ENCODE results near the gene NR6A1. TPM values are rescaled to one million over a fixed set of nuclear protein-coding genes. Genes with fewer than 3 reads are reported as not detected.

Gene NR6A1
- total and polyA plus RNA-seq, 9 donors, result 0.29 to 1.7 (median 1.00) TPM

DNA sequence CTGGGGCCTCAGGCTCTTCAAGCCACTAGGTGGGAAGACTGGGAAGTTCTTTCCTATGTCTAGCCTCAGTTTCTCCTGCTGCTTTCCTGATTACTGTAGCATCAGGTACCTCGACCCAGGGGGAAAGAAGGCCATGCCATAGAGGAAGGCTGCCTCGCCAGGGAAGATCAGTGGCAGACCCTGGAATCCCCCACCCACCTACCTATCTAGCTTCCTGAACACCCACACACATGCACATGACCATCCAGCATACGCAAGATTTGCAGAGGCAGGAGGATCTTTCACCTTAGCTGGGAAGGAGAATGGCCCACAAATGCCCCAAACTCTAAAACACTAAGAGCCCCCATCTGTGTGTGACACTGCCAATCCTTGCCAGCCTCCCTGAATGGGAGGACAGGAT is 271.9 kb downstream of the NR6A1 start:
- Histone ChIP-seq H3K9me3 (no peaks in the 10 kb centered on the region), H3K27ac (no peak overlapping the region), H3K4me1 (ENCODE audit: insufficient read depth) (peaks cover 8% of the 10 kb centered on the region), H3K27me3 (no peaks in the 10 kb centered on the region), H3K36me3 (no peaks in the 10 kb centered on the region), H3K4me3 (no peak overlapping the region)
- DNase-seq, result no peak
- TF ChIP-seq POLR2A (IDR thresholded peaks at IDR 0.05) (no peak), EP300 (IDR thresholded peaks at IDR 0.05) (no peak)
- TF ChIP-seq, protein P1, sequence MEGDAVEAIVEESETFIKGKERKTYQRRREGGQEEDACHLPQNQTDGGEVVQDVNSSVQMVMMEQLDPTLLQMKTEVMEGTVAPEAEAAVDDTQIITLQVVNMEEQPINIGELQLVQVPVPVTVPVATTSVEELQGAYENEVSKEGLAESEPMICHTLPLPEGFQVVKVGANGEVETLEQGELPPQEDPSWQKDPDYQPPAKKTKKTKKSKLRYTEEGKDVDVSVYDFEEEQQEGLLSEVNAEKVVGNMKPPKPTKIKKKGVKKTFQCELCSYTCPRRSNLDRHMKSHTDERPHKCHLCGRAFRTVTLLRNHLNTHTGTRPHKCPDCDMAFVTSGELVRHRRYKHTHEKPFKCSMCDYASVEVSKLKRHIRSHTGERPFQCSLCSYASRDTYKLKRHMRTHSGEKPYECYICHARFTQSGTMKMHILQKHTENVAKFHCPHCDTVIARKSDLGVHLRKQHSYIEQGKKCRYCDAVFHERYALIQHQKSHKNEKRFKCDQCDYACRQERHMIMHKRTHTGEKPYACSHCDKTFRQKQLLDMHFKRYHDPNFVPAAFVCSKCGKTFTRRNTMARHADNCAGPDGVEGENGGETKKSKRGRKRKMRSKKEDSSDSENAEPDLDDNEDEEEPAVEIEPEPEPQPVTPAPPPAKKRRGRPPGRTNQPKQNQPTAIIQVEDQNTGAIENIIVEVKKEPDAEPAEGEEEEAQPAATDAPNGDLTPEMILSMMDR (IDR thresholded peaks at IDR 0.05), result no peak
- WGBS, 3 donors, result 89 to 93% (median 92%) methylated on average over 3 of the region's 3 CpGs
- intact Hi-C loops (cut with DNase I), result no loop called here

- Histone ChIP-seq H3K27ac (no peak overlapping the region), H3K9me3 (no peaks in the 10 kb centered on the region), H3K36me3 (no peaks in the 10 kb centered on the region), H3K27me3 (no peaks in the 10 kb centered on the region), H3K4me3 (no peak overlapping the region), H3K4me1 (ENCODE audit: insufficient read depth) (peaks cover 6% of the 10 kb centered on the region)
- intact Hi-C loops (cut with DNase I), result no loop called here
- WGBS, 3 donors, result 75 to 79% (median 76%) methylated on average over 15 of the region's 15 CpGs
- DNase-seq, result no peak
- no peak for TF ChIP-seq EP300 (IDR thresholded peaks at IDR 0.05)
- TF ChIP-seq, protein P1 (IDR thresholded peaks at IDR 0.05), result no peak
- no peak for TF ChIP-seq POLR2A (IDR thresholded peaks at IDR 0.05)
Measured at GRCh38 chr9:124498499-124499146, 272.5 kb downstream of the NR6A1 start.

GRCh38 chr9:124498040-124498439 is 273.1 kb downstream of the NR6A1 start:
- 72 to 81% (median 78%) methylated on average over 6 of the region's 6 CpGs for WGBS, 3 donors
- H3K27ac ChIP-seq, result no peak overlapping the region
- no peaks in the 10 kb centered on the region for H3K9me3 ChIP-seq
- intact Hi-C loops (cut with DNase I), result no loop called here
- H3K36me3 ChIP-seq, result no peaks in the 10 kb centered on the region
- TF ChIP-seq EP300 (IDR thresholded peaks at IDR 0.05) (no peak), POLR2A (IDR thresholded peaks at IDR 0.05) (no peak)
- TF ChIP-seq, protein P1 (IDR thresholded peaks at IDR 0.05), result no peak
- H3K27me3 ChIP-seq, result no peaks in the 10 kb centered on the region
- no peak for DNase-seq
- no peak overlapping the region for H3K4me3 ChIP-seq
- H3K4me1 ChIP-seq (ENCODE audit: insufficient read depth), result peaks cover 5% of the 10 kb centered on the region

DNA sequence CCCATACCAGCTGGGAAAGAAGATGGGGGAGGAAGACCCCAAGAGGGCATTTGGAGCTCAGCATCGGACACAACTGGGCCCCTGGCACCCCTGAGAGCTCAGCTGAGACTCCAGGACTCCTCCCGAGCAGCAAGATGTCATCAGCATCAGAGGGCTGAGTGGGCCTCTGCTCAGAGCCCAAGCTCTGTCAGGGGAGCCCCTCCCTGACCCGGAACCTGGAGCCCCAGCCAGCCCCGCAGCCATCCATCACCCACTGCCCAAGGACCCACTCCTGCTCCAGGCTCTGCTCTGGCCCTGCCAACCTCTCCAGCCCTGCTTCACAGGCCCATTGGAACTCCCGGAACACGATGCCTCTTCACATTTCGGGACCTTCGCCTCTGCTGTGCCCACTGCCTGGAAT is 273.7 kb downstream of the NR6A1 start:
- Histone ChIP-seq H3K4me3 (no peak overlapping the region), H3K9me3 (no peaks in the 10 kb centered on the region), H3K4me1 (ENCODE audit: insufficient read depth) (peaks cover 5% of the 10 kb centered on the region), H3K27ac (no peak overlapping the region), H3K36me3 (no peaks in the 10 kb centered on the region), H3K27me3 (no peaks in the 10 kb centered on the region)
- DNase-seq, result no peak
- WGBS, 3 donors, result 86 to 89% (median 88%) methylated on average over 8 of the region's 8 CpGs
- intact Hi-C loops (cut with DNase I), result no loop called here
- TF ChIP-seq, protein P1 (IDR thresholded peaks at IDR 0.05), result no peak
- no peak for TF ChIP-seq POLR2A (IDR thresholded peaks at IDR 0.05)
- TF ChIP-seq EP300 (IDR thresholded peaks at IDR 0.05), result no peak

Data from ovary (tissue), 9 donors.